A549 (cell line): ENCODE measurements around the gene PLCB4. TPM values are rescaled to one million over a fixed set of nuclear protein-coding genes. Genes with fewer than 3 reads are reported as not detected.

Source experiments
- ATAC-seq, 2 experiments: fragments of 200-7000 bp in 1 of 2; fragments of >200 bp in 1 of 2; cut with Nextera tagmentation in 1 of 2; cut with Tn5 transposase in 1 of 2; 3 replicates each; pipeline versions ENCODE4 v1.8.0 to v1.9.1; 2018 to 2020; ENCODE audit warnings: mild to moderate bottlenecking in 1 of 2, moderate library complexity in 1 of 2
- CTCF ChIA-PET: fragments of 300-600 bp; sonication (Branson Sonifier 250); formaldehyde crosslinking; extraction: SDS; loops from one replicate; lab custom pipeline; 2021; ENCODE audit warnings: antibody characterized with exemption, inconsistent platforms; lab: Yijun Ruan, JAX
- POLR2A ChIA-PET: fragments of 350-600 bp; formaldehyde crosslinking; extraction: SDS; loops from one replicate; lab custom pipeline; 2021; ENCODE audit warnings: antibody characterized with exemption, inconsistent platforms; lab: Yijun Ruan, JAX
- DNase-seq, 2 experiments: peaks; one replicate each; pipeline versions ENCODE4 v3.0.0 to v3.0.0-alpha.2; 2011 to 2016; ENCODE audit warnings: low read depth in 1 of 2, low spot score in 1 of 2
- FAIRE-seq: peaks from 2 replicates; lab custom pipeline; 2011; peaks lifted over from hg19 to GRCh38; lab: Jason Lieb, UNC
- H3K27ac ChIP-seq, 2 experiments: fragments of >200 bp; sonication (Bioruptor Twin); formaldehyde crosslinking; 3 replicates each; pipeline ENCODE4 v1.5.1; 2016 to 2017
- H3K4me1 ChIP-seq: fragments of >200 bp; sonication (Bioruptor Twin); formaldehyde crosslinking; 3 replicates; pipeline ENCODE4 v1.6.1; 2016
- H3K4me2 ChIP-seq: fragments of >200 bp; sonication (Bioruptor Twin); formaldehyde crosslinking; 3 replicates; pipeline ENCODE4 v1.6.1; 2016
- H3K4me3 ChIP-seq: fragments of >200 bp; sonication (Bioruptor Twin); formaldehyde crosslinking; 3 replicates; pipeline ENCODE4 v1.5.1; 2016
- H3K9me3 ChIP-seq: fragments of >200 bp; sonication (Bioruptor Twin); formaldehyde crosslinking; 3 replicates; pipeline ENCODE4 v1.6.1; 2016
- ATOH8 ChIP-seq: fragments of 250-450 bp; sonication (Bioruptor Pico); IDR thresholded peaks from 2 replicates; pipeline ENCODE4 v1.5.0; 2020; ENCODE audit warnings: low read depth, mild to moderate bottlenecking, moderate library complexity
- BHLHE40 ChIP-seq: IDR thresholded peaks from 2 replicates; pipeline ENCODE4 v1.6.1; 2012; ENCODE audit warnings: low read depth, low read length, inconsistent platforms
- CTCF ChIP-seq: fragments of >200 bp; sonication (Bioruptor Twin); formaldehyde crosslinking; IDR thresholded peaks from 3 replicates; pipeline ENCODE4 v1.5.1; 2016
- ESRRA ChIP-seq: fragments of 150-350 bp; IDR thresholded peaks from 2 replicates; pipeline ENCODE4 v1.6.1; 2014; ENCODE audit warnings: mild to moderate bottlenecking, low read length, borderline replicate concordance
- FOSB ChIP-seq: fragments of 250-450 bp; sonication (Bioruptor Pico); IDR thresholded peaks from 2 replicates; pipeline ENCODE4 v1.5.0; 2020; ENCODE audit warnings: mild to moderate bottlenecking, moderate library complexity
- FOSL2 ChIP-seq, 2 experiments: fragments of 450-650 bp in 1 of 2; fragments of >200 bp in 1 of 2; sonication (Bioruptor Twin) in 1 of 2; formaldehyde crosslinking; IDR thresholded peaks; 2 replicates each; pipeline versions ENCODE4 v1.5.0 to v1.6.1; 2016 to 2020; ENCODE audit warnings: mild to moderate bottlenecking in 1 of 2, moderate library complexity in 1 of 2
- HES2 ChIP-seq: fragments of >200 bp; sonication (Bioruptor Twin); formaldehyde crosslinking; IDR thresholded peaks from 2 replicates; pipeline ENCODE4 v1.6.1; 2016
- HEYL ChIP-seq: fragments of 250-450 bp; sonication (Bioruptor Pico); IDR thresholded peaks from 2 replicates; pipeline ENCODE4 v1.8.0; 2021; ENCODE audit warnings: mild to moderate bottlenecking, moderate library complexity
- MAX ChIP-seq: IDR thresholded peaks from 2 replicates; pipeline ENCODE4 v1.6.1; 2012
- MAZ ChIP-seq: fragments of 150-350 bp; IDR thresholded peaks from 2 replicates; pipeline ENCODE4 v1.6.1; 2014; ENCODE audit warnings: antibody characterized with exemption, low read depth, low read length, borderline replicate concordance
- MYC ChIP-seq: IDR thresholded peaks from 2 replicates; pipeline ENCODE4 v1.6.1; 2012; ENCODE audit warnings: mild to moderate bottlenecking, inconsistent platforms, low read length, improper control_type of control experiment, borderline replicate concordance
- NR3C1 ChIP-seq: fragments of >200 bp; sonication (Bioruptor Twin); formaldehyde crosslinking; IDR thresholded peaks from 3 replicates; pipeline ENCODE4 v1.6.1; 2017
- PHF8 ChIP-seq: fragments of 200-600 bp; sonication (generic); IDR thresholded peaks from 2 replicates; pipeline ENCODE4 v1.6.1; 2016; ENCODE audit warnings: low read depth, mild to moderate bottlenecking, antibody characterized with exemption, moderate library complexity, borderline replicate concordance
- POLR2A ChIP-seq: IDR thresholded peaks from 2 replicates; pipeline ENCODE4 v1.6.1; 2012; ENCODE audit warnings: mild to moderate bottlenecking, low read length
- RCOR1 ChIP-seq: fragments of 150-350 bp; IDR thresholded peaks from 2 replicates; pipeline ENCODE4 v1.6.1; 2014; ENCODE audit warnings: antibody characterized with exemption, low read length, low read depth
- REST ChIP-seq: fragments of 200-600 bp; sonication (generic); IDR thresholded peaks from 2 replicates; pipeline ENCODE4 v1.6.1; 2016; ENCODE audit warnings: antibody characterized with exemption, mild to moderate bottlenecking, moderate library complexity
- ZFP36 ChIP-seq: fragments of 450-650 bp; IDR thresholded peaks from 2 replicates; pipeline ENCODE4 v1.6.1; 2014; ENCODE audit warnings: borderline replicate concordance; ENCODE audit not compliant: partially characterized antibody
- ZSCAN20 ChIP-seq: fragments of 250-450 bp; sonication (Bioruptor Pico); IDR thresholded peaks from 2 replicates; pipeline ENCODE4 v1.8.0; 2022; ENCODE audit warnings: mild to moderate bottlenecking, moderate library complexity
- WGBS: methylation state at CpG from one replicate; pipeline ENCODE4 v1.1.6; 2017; ENCODE audit errors: missing lambda C conversion rate; 5-methylcytosine and 5-hydroxymethylcytosine counted together
- polyA plus RNA-seq, 4 experiments: library from polyadenylated mRNA; depleted of rRNA in 3 of 4; stranded (reverse); fragments of >200 nt; fragmentation: RNase III in 1 of 4; extraction: RNeasy Plus Mini Kit Qiagen cat#74134 plus additional on column Dnase treatment in 1 of 4; gene quantifications; 2 replicates in 3 of 4; 3 replicates in 1 of 4; pipeline ENCODE4 v1.2.3, GENCODE V29; 2011 to 2017
- TF ChIP-seq, protein P1 (sequence below): fragments of 450-650 bp; IDR thresholded peaks from 2 replicates; pipeline ENCODE4 v1.6.1; 2014; ENCODE audit warnings: antibody characterized with exemption
- TF ChIP-seq, protein P2 (sequence below): fragments of 250-450 bp; sonication (Bioruptor Pico); IDR thresholded peaks from 2 replicates; pipeline ENCODE4 v1.5.0; 2021; ENCODE audit warnings: mild to moderate bottlenecking, moderate library complexity, borderline replicate concordance

PLCB4 gene
- polyA plus RNA-seq, 2 of the 4 experiments (the other 2 are of a cell fraction), result 17.1 to 32.1 TPM

DNA sequence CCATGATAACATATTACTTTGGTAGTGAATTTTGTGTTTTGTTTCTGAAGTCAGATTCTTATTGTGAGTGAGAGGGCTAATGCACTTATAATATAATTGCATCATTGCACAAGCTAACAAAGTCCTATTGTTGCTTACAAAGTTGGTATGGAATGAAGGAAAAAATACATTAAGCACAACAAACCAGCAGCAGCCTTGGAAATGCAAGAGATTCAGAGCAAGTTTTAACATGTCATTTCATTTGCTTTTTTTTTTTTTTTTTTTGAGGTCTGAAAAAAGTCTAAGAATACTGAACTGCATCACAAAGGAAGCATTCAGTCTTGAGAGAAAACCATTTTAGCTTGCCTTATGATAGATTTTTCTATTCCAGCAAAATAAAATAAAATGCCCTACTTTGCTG, 57.6 kb downstream of the PLCB4 start (continued):
- TF ChIP-seq MAX, result no peak

DNA sequence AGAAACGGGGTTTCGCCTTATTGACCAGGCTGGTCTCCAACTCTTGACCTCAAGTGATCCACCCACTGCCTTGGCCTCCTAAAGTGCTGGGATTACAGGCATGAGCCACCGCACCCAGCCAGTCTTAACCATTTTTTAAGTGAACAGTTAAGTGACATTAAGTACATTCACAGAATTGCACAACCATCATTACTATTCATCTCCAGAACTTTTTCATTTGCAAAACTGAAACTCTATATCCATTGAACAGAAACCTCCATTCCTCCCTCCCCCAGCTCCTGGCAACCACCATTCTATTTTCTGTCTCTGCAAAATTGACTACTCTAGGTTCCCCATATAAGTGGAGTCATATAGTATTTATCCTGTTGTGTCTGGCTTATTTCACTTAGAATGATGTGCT, 59.7 kb downstream of the PLCB4 start:
- 91% methylated on average over 3 of the region's 3 CpGs for WGBS
- CTCF ChIA-PET, result interaction anchor here (1.0 kb wide), 1 partner anchor 11 kb away, joined by 3 read pairs; no protein-coding TSS in a partner anchor
- no peak for ATAC-seq

DNA sequence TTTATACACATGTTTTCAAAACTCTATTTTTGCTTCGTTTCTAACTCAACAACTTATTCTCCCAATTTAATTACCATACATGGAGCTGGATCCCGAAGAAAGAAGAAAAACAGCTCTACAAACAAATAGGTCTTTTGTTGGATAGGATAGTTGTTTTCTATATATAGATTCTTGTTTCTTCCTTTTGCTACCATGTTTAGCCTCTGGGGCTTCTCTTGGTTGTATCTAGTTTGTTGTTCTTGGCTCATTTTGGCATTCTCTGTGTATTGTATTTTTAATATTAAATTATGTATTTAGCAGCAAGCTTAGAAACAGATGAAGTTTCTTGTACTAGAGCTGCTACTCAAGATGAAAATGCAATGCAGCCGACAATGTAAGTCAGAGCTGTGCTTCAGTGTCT, 60.9 kb downstream of the PLCB4 start:
- WGBS, result 65% methylated on average over 3 of the region's 3 CpGs
- ChIA-PET CTCF (interaction anchor here (1.2 to 1.5 kb wide), 3 partner anchors 9 to 230 kb away, joined by 3 to 5 read pairs (median 4); no protein-coding TSS in a partner anchor), POLR2A (no interaction called here)
- H3K4me3 ChIP-seq, result no peak overlapping the region
- no peak overlapping the region for H3K27ac ChIP-seq
- FAIRE-seq (no peak), ATAC-seq (no peak), DNase-seq (no peak)
- 0 out of 3 replicates have a peak, but pooled peaks cover 11% of the 10 kb centered on the region for H3K4me1 ChIP-seq
- H3K4me2 ChIP-seq, result no peak overlapping the region
- no peak for TF ChIP-seq HES2
- no peak for TF ChIP-seq ESRRA
- no peak for TF ChIP-seq ZSCAN20 (CRISPR knock-in tag)
- no peak for TF ChIP-seq MYC
- TF ChIP-seq ZFP36, result no peak
- TF ChIP-seq PHF8, result no peak
- no peak for TF ChIP-seq MAZ
- TF ChIP-seq CTCF, result no peak
- no peak for TF ChIP-seq BHLHE40
- TF ChIP-seq FOSB (CRISPR knock-in tag), result no peak
- H3K9me3 ChIP-seq, result peaks cover 14% of the 10 kb centered on the region

More for the DNA sequence above, 59.7 kb downstream of the PLCB4 start:
- POLR2A ChIA-PET, result no interaction called here
- Histone ChIP-seq H3K4me3 (no peak overlapping the region), H3K27ac (no peak overlapping the region), H3K4me1 (0 out of 3 replicates have a peak, but pooled peaks cover 12% of the 10 kb centered on the region)
- no peak for FAIRE-seq
- TF ChIP-seq RCOR1 (no peak), REST (no peak), NR3C1 (no peak), ESRRA (no peak), ATOH8 (CRISPR knock-in tag) (no peak), FOSL2 (IDR thresholded peaks at IDR 0.05) (no peak), FOSL2 (CRISPR knock-in tag; IDR thresholded peaks at IDR 0.05) (no peak), HEYL (no peak), POLR2A (no peak)
- TF ChIP-seq, protein P1, sequence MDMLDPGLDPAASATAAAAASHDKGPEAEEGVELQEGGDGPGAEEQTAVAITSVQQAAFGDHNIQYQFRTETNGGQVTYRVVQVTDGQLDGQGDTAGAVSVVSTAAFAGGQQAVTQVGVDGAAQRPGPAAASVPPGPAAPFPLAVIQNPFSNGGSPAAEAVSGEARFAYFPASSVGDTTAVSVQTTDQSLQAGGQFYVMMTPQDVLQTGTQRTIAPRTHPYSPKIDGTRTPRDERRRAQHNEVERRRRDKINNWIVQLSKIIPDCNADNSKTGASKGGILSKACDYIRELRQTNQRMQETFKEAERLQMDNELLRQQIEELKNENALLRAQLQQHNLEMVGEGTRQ, result no peak
- TF ChIP-seq, protein P2, sequence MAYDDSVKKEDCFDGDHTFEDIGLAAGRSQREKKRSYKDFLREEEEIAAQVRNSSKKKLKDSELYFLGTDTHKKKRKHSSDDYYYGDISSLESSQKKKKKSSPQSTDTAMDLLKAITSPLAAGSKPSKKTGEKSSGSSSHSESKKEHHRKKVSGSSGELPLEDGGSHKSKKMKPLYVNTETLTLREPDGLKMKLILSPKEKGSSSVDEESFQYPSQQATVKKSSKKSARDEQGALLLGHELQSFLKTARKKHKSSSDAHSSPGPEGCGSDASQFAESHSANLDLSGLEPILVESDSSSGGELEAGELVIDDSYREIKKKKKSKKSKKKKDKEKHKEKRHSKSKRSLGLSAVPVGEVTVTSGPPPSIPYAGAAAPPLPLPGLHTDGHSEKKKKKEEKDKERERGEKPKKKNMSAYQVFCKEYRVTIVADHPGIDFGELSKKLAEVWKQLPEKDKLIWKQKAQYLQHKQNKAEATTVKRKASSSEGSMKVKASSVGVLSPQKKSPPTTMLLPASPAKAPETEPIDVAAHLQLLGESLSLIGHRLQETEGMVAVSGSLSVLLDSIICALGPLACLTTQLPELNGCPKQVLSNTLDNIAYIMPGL (CRISPR knock-in tag), result no peak
- TF ChIP-seq, all 56 proteins: peak for 0
- Histone ChIP-seq H3K9me3 (peaks cover 14% of the 10 kb centered on the region), H3K4me2 (no peak overlapping the region)
- no peak for DNase-seq
